ENCODE data around the gene CDH22.

DNA sequence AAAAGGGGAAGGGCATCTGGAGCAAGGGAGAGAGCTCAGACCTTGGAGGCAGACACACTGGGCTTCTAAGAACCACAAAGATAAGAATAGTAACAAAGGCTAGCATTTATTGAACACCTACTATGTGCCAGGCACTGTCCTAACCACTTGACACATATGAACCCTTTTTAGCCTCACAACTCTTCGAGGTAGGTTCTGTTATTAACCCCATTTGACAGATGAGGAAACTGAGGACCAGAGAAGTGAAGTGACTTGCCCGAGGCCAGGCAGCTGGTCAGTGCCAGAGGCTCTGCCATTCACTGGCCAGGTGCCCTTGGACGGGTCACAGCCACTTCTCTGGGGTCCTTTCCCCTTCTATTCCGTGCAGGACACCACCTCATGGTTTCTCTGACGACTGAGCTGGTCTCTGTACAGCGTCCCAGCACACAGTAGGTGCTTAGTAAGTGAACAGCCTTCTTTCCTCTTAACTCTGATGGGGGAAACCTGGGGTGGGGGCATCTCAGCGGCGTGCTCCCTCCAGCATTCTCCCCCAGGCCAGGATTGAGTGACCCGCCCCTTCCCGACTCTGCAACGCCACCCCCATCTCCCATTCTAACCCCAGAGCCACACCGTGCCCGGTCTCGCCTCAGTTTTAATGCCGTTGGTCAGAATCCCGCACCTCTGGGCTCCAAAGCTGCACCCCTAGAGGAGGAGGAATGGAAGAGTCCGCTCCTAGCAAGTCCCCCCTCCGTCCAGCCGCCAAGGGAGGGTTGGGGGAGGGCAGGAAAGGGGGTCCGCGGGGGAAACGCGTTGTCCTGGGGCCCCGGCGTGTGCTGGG, 134.4 kb downstream of the CDH22 start:
- no peak for TF ChIP-seq TAF1 (IDR thresholded peaks at IDR 0.05; ENCODE audit: control insufficient read depth, extremely low read depth, insufficient read depth, low read length, severe bottlenecking)
- TF ChIP-seq, protein P1, sequence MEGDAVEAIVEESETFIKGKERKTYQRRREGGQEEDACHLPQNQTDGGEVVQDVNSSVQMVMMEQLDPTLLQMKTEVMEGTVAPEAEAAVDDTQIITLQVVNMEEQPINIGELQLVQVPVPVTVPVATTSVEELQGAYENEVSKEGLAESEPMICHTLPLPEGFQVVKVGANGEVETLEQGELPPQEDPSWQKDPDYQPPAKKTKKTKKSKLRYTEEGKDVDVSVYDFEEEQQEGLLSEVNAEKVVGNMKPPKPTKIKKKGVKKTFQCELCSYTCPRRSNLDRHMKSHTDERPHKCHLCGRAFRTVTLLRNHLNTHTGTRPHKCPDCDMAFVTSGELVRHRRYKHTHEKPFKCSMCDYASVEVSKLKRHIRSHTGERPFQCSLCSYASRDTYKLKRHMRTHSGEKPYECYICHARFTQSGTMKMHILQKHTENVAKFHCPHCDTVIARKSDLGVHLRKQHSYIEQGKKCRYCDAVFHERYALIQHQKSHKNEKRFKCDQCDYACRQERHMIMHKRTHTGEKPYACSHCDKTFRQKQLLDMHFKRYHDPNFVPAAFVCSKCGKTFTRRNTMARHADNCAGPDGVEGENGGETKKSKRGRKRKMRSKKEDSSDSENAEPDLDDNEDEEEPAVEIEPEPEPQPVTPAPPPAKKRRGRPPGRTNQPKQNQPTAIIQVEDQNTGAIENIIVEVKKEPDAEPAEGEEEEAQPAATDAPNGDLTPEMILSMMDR (IDR thresholded peaks at IDR 0.05 in 2 of 3, conservative IDR thresholded peaks at IDR 0.05 in 1 of 3; ENCODE audit: insufficient read depth in 2 of 3, low read depth in 1 of 3, low read length in 3 of 3) = no peak
- no peak for TF ChIP-seq TRIM24 (IDR thresholded peaks at IDR 0.05)
- TF ChIP-seq SMC3 (conservative IDR thresholded peaks at IDR 0.05; ENCODE audit: insufficient read depth, low read depth, low read length) = no peak
- no peak for TF ChIP-seq NFE2 (IDR thresholded peaks at IDR 0.05; ENCODE audit: low read depth)
- TF ChIP-seq, protein P2, sequence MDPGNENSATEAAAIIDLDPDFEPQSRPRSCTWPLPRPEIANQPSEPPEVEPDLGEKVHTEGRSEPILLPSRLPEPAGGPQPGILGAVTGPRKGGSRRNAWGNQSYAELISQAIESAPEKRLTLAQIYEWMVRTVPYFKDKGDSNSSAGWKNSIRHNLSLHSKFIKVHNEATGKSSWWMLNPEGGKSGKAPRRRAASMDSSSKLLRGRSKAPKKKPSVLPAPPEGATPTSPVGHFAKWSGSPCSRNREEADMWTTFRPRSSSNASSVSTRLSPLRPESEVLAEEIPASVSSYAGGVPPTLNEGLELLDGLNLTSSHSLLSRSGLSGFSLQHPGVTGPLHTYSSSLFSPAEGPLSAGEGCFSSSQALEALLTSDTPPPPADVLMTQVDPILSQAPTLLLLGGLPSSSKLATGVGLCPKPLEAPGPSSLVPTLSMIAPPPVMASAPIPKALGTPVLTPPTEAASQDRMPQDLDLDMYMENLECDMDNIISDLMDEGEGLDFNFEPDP (CRISPR knock-in tag; IDR thresholded peaks at IDR 0.05) = no peak
- TF ChIP-seq MBD2 (IDR thresholded peaks at IDR 0.05; ENCODE audit: borderline replicate concordance, low read depth) = no peak
- TF ChIP-seq, protein P3, sequence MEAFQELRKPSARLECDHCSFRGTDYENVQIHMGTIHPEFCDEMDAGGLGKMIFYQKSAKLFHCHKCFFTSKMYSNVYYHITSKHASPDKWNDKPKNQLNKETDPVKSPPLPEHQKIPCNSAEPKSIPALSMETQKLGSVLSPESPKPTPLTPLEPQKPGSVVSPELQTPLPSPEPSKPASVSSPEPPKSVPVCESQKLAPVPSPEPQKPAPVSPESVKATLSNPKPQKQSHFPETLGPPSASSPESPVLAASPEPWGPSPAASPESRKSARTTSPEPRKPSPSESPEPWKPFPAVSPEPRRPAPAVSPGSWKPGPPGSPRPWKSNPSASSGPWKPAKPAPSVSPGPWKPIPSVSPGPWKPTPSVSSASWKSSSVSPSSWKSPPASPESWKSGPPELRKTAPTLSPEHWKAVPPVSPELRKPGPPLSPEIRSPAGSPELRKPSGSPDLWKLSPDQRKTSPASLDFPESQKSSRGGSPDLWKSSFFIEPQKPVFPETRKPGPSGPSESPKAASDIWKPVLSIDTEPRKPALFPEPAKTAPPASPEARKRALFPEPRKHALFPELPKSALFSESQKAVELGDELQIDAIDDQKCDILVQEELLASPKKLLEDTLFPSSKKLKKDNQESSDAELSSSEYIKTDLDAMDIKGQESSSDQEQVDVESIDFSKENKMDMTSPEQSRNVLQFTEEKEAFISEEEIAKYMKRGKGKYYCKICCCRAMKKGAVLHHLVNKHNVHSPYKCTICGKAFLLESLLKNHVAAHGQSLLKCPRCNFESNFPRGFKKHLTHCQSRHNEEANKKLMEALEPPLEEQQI (IDR thresholded peaks at IDR 0.05) = no peak
- TF ChIP-seq EZH2 (IDR thresholded peaks at IDR 0.05; ENCODE audit: borderline replicate concordance, low read depth, low read length) = no peak
- TF ChIP-seq OTX1 (CRISPR knock-in tag; IDR thresholded peaks at IDR 0.05) = no peak
- no peak for TF ChIP-seq HCFC1 (IDR thresholded peaks at IDR 0.05; ENCODE audit: low read depth, low read length)
- no peak for TF ChIP-seq FOSL1 (tag; conservative IDR thresholded peaks at IDR 0.05)
